Panc1 (cell line): Measurements from ENCODE around the gene FGF14. TPM values are rescaled to one million over a fixed set of nuclear protein-coding genes. Genes with fewer than 3 reads are reported as not detected.

Experiments used
- ATAC-seq: fragments of 200-7000 bp; cut with Tn5 transposase; 2 replicates; pipeline ENCODE4 v1.9.1; 2020; ENCODE audit warnings: mild to moderate bottlenecking, moderate library complexity
- BruUV-seq: library from RNA; stranded (reverse); fragments of 400-500 nt; replicated peaks from 2 replicates; lab custom pipeline; 2021; lab: Mats Ljungman, UMichigan
- CTCF ChIA-PET: fragments of 300-600 bp; sonication (Branson Sonifier 250); formaldehyde crosslinking; loops from one replicate; lab custom pipeline; 2022; ENCODE audit warnings: antibody characterized with exemption; lab: Charles Lee
- POLR2A ChIA-PET: fragments of 300-600 bp; sonication (Branson Sonifier 250); formaldehyde crosslinking; loops from one replicate; lab custom pipeline; 2022; ENCODE audit warnings: antibody characterized with exemption; lab: Charles Lee
- DNase-seq: peaks from one replicate; pipeline ENCODE4 v3.0.0-alpha.2; 2010; ENCODE audit warnings: low read depth, low spot score
- H3K27ac ChIP-seq: 2 replicates; pipeline ENCODE4 v1.5.1; 2011; ENCODE audit warnings: mild to moderate bottlenecking, low read length, inconsistent platforms
- H3K27me3 ChIP-seq: fragments of 200-500 bp; sonication (Bioruptor generic); 2 replicates; pipeline ENCODE4 v1.6.0; 2014; ENCODE audit warnings: low read length, inconsistent platforms; ENCODE audit not compliant: control insufficient read depth, insufficient read depth
- H3K36me3 ChIP-seq: fragments of 200-500 bp; sonication (Bioruptor generic); 2 replicates; pipeline ENCODE4 v1.5.1; 2014; ENCODE audit warnings: inconsistent platforms, mild to moderate bottlenecking, low read length, moderate library complexity; ENCODE audit not compliant: control insufficient read depth, insufficient read depth
- H3K4me1 ChIP-seq: 2 replicates; pipeline ENCODE4 v1.5.1; 2011; ENCODE audit warnings: inconsistent platforms, mild to moderate bottlenecking, low read length, moderate library complexity; ENCODE audit not compliant: control insufficient read depth, insufficient read depth
- H3K4me3 ChIP-seq, 2 experiments: 2 replicates each; pipeline ENCODE4 v1.5.1; 2011 to 2012; ENCODE audit warnings: low read depth in 2 of 2, low read length in 2 of 2, mild to moderate bottlenecking in 2 of 2, inconsistent platforms in 1 of 2, moderate library complexity in 1 of 2
- H3K9me3 ChIP-seq: fragments of 200-500 bp; sonication (Bioruptor generic); 2 replicates; pipeline ENCODE4 v1.5.1; 2014; ENCODE audit warnings: low read depth, mild to moderate bottlenecking, inconsistent platforms, low read length, moderate library complexity; ENCODE audit not compliant: control insufficient read depth, insufficient read depth
- POLR2AphosphoS5 ChIP-seq: IDR thresholded peaks from 2 replicates; pipeline ENCODE4 v1.6.1; 2012; ENCODE audit warnings: mild to moderate bottlenecking, low read depth, low read length, moderate library complexity
- SIN3A ChIP-seq: IDR thresholded peaks from 2 replicates; pipeline ENCODE4 v1.6.1; 2012; ENCODE audit warnings: low read depth, mild to moderate bottlenecking, low read length, moderate library complexity, borderline replicate concordance; ENCODE audit not compliant: insufficient read depth
- TCF7L2 ChIP-seq: IDR thresholded peaks from 2 replicates; pipeline ENCODE4 v1.6.1; 2011; ENCODE audit warnings: mild to moderate bottlenecking, low read depth, low read length, inconsistent platforms
- in situ Hi-C: cut with HindIII; loops from 2 replicates; pipeline ENCODE4 v1.10.0; 2016; ENCODE audit warnings: low sequenced_read_pairs, low pct_unique_long_range_greater_than_20kb
- intact Hi-C: fragments of 100-400 bp; cut with micrococcal nuclease; formaldehyde crosslinking; loops from one replicate; pipeline ENCODE4 v1.10.0; 2022; ENCODE audit not compliant: unreplicated experiment
- total RNA-seq: library from RNA; stranded (reverse); gene quantifications from one replicate; pipeline ENCODE4 v1.2.1, GENCODE V29; 2021; ENCODE audit not compliant: unreplicated experiment
- TF ChIP-seq, protein P1 (sequence below): fragments of 450-650 bp; IDR thresholded peaks from 2 replicates; pipeline ENCODE4 v1.5.1; 2017; ENCODE audit warnings: mild to moderate bottlenecking
- TF ChIP-seq, protein P2 (sequence below), 2 experiments: IDR thresholded peaks; 2 replicates each; pipeline ENCODE4 v1.6.1; 2011 to 2012; ENCODE audit warnings: low read depth in 2 of 2, control low read depth in 1 of 2, low read length in 1 of 2, mild to moderate bottlenecking in 1 of 2, moderate library complexity in 1 of 2; ENCODE audit not compliant: insufficient read depth in 1 of 2

The FGF14 gene
- total RNA-seq, 1 experiment from 2014 or later: 0.03 TPM

DNA sequence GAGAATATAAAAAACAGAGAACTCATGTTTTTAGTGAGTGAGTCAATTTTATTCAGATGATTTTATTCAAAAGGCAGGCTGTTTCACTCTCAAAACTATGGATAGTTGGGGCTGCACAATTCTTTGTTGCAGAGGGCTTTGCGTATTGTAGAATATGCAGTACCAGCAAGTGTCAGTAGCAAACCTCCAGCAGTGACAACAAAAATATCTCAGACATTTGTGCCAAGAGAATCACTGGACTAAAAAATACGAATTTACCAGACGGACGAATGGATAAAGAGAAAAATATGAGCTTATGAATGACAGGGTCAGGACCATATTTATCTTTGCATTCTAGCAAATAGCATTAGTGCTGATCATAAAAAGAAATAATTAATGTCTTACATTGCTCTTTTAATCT is 359.1 kb downstream of the FGF14 start:
- DNase-seq (no peak), ATAC-seq (no peak)
- intact Hi-C loops: no loop called here
- Histone ChIP-seq H3K4me3 (no peak overlapping the region), H3K9me3 (no peaks in the 10 kb centered on the region), H3K27me3 (no peaks in the 10 kb centered on the region), H3K4me1 (no peaks in the 10 kb centered on the region), H3K36me3 (no peaks in the 10 kb centered on the region), H3K27ac (no peak overlapping the region)
- TF ChIP-seq POLR2AphosphoS5: no peak
- TF ChIP-seq, protein P1, sequence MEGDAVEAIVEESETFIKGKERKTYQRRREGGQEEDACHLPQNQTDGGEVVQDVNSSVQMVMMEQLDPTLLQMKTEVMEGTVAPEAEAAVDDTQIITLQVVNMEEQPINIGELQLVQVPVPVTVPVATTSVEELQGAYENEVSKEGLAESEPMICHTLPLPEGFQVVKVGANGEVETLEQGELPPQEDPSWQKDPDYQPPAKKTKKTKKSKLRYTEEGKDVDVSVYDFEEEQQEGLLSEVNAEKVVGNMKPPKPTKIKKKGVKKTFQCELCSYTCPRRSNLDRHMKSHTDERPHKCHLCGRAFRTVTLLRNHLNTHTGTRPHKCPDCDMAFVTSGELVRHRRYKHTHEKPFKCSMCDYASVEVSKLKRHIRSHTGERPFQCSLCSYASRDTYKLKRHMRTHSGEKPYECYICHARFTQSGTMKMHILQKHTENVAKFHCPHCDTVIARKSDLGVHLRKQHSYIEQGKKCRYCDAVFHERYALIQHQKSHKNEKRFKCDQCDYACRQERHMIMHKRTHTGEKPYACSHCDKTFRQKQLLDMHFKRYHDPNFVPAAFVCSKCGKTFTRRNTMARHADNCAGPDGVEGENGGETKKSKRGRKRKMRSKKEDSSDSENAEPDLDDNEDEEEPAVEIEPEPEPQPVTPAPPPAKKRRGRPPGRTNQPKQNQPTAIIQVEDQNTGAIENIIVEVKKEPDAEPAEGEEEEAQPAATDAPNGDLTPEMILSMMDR: no peak
- TF ChIP-seq, protein P2, sequence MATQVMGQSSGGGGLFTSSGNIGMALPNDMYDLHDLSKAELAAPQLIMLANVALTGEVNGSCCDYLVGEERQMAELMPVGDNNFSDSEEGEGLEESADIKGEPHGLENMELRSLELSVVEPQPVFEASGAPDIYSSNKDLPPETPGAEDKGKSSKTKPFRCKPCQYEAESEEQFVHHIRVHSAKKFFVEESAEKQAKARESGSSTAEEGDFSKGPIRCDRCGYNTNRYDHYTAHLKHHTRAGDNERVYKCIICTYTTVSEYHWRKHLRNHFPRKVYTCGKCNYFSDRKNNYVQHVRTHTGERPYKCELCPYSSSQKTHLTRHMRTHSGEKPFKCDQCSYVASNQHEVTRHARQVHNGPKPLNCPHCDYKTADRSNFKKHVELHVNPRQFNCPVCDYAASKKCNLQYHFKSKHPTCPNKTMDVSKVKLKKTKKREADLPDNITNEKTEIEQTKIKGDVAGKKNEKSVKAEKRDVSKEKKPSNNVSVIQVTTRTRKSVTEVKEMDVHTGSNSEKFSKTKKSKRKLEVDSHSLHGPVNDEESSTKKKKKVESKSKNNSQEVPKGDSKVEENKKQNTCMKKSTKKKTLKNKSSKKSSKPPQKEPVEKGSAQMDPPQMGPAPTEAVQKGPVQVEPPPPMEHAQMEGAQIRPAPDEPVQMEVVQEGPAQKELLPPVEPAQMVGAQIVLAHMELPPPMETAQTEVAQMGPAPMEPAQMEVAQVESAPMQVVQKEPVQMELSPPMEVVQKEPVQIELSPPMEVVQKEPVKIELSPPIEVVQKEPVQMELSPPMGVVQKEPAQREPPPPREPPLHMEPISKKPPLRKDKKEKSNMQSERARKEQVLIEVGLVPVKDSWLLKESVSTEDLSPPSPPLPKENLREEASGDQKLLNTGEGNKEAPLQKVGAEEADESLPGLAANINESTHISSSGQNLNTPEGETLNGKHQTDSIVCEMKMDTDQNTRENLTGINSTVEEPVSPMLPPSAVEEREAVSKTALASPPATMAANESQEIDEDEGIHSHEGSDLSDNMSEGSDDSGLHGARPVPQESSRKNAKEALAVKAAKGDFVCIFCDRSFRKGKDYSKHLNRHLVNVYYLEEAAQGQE (IDR thresholded peaks at IDR 0.05; ENCODE audit: insufficient read depth in 1 of 2, low read depth in 2 of 2, low read length in 1 of 2): no peak
- TF ChIP-seq TCF7L2: no peak
- TF ChIP-seq SIN3A: no peak
- BruUV-seq: no TSS peak
- ChIA-PET CTCF (no interaction called here), POLR2A (no interaction called here)
- in situ Hi-C loops: no loop called here

DNA sequence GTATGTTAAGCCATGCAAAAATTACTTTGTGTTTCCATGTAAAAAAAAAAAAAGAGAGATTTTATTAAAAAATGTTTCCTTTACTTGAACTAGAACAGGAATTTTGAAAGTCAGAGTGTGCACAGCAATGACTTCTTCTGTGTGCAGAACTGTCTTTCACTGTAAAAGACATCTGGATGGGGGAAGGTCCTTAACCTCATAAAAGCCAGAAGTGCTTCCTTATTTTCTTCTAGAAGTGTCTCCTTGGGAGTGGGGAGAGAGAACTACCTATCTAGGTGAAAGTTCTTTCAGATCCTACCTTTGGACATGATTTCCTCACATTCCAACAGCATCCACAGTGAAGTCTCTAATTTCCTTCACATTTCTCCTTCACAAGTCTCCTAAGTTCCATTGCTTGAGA is 360.3 kb downstream of the FGF14 start:
- in situ Hi-C loops (no loop called here), intact Hi-C loops (no loop called here)
- ATAC-seq: no peak
- H3K27ac ChIP-seq: no peak overlapping the region
- no peaks in the 10 kb centered on the region for H3K4me1 ChIP-seq
- H3K4me3 ChIP-seq: no peak overlapping the region
- no peaks in the 10 kb centered on the region for H3K9me3 ChIP-seq
- no peaks in the 10 kb centered on the region for H3K36me3 ChIP-seq
- CTCF ChIA-PET: no interaction called here
- no peak for DNase-seq
- no TSS peak for BruUV-seq
- TF ChIP-seq SIN3A (no peak), TCF7L2 (no peak), POLR2AphosphoS5 (no peak)
- TF ChIP-seq, protein P2 (IDR thresholded peaks at IDR 0.05; ENCODE audit: insufficient read depth in 1 of 2, low read depth in 2 of 2, low read length in 1 of 2): no peak
- TF ChIP-seq, protein P1: no peak
- H3K27me3 ChIP-seq: no peaks in the 10 kb centered on the region
- POLR2A ChIA-PET: no interaction called here
